Inferior parietal cortex (tissue), 1 donor: ENCODE data around the gene ACVR1B.
A peak's percentile ranks its signal among the peaks of the same experiment; 100 is the strongest.

Experiments used
- DNase-seq: peaks from one replicate; pipeline ENCODE4 v3.0.0-alpha.2; 2016; ENCODE audit errors: extremely low spot score

ACVR1B gene

DNA sequence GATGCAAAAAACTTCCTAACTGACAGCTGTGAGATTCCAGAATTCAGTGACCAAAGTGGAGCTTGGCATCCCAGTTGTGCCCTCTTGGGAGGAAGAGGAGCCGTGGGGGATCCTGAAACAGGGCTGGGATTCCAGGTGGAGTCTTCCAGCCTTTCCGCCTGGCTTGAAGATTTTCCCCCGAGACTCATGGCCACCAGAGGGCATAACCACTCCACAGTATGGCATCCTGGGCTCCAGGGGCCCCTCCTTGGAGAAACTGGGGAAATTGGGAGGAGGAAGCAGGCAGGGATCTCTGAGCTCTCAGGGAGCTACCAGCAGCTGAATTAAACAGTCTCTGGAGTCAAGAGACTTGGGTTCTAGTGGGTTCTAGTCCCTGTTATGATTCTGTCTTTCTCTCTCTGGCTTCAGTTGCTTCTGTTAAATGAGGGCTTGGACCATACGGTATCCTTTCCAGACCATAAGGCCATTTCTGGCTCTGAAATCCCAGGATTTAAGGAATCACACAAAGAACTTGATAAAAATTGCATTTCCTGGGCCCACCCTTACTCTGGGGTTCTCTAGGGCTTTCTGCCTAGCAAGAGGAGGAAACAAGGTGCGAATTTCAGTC lies 52.6 kb downstream of the ACVR1B start:
- DNase-seq, result peak; percentile 88

DNA sequence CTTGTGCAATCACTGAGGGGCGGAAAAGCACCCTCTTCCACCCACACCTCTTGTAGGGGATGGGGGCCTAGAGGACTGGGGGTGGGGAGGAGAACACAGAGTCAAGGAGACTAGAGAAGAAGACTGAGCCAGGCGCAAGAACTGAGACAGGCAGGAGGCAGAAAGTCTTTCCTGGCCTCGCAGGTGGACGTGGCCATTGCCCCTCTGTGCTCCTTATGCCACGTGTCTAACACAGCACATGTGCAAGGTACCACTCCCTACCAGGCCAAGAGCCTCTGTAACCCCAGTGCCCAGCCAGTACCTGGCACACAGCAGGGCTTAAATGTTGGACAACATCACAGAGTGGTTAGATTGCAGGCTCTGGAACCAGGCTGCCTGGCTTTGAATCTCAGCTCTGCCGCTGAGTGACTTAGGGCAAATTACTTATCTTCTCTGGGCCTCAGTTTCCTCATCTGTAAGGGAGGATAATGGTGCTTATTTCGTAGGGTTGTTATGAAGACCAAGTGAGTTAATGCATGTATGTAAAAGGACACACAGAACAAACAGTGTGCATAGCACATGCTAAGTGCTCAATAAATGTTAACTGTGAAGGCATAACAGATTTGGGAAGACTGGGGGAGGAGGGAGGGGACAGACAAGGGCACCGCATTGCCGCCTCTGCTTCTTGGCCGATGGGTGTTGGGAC lies 53.9 kb downstream of the ACVR1B start:
- no peak for DNase-seq

DNA sequence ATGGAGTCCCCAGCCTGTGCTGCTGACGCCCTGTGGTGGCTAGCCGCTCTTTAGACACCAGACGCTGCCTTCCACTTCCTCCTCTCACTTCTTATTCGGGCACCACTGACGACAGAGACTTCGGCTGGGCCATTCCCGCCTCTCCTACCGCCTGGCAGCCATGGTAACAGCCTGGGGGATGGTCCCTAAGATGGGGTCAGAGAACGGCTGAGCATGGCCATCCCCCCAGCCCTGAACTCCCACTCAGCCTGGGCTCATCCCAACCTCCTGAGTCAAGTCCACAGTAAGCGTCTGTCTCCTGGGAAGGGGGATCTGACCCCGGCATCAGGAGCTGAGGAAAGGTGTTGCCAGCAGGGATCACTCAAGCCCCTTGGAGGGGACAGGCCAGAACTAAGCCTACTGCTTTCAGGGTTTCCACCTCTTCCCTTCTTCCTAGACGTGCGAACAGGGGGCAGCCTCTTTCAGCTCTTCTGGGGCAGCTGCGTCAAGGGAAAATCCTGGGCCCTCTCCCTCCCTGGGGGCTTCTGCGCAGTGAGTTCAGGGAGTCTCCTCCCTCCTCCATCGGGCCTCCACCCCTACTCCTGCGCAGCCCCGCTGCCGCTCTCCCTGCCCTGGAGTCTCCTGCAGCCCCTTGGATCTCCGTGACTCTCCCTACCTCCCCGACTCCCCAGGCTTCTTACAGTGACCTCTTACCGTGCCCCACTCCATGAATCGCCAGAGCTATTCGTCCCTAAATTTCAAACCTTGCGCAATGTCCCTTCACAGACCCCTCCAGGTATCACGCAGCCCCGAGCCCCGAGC lies 54.6 kb downstream of the ACVR1B start:
- DNase-seq, result no peak

DNA sequence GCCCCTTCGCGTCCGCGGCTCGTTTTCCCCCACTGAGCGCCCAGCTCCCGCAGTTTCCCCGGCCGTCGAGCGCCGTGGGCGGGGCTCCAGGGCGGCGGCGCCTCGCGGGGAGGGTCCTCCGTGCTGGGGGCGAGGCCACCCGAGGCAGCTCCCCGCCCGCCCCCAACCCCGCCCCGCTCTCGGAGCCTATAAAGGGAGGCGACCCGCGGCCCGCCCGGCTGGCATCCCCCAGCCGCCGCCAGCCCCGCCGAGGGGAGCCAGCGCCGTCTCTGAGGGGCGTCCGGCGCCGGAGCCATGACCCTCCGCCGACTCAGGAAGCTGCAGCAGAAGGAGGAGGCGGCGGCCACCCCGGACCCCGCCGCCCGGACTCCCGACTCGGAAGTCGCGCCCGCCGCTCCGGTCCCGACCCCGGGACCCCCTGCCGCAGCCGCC lies 55.2 kb downstream of the ACVR1B start, which contains the start of gene TAMALIN:
TSS of gene TAMALIN (plus strand) at position 221 of the 432 bp plus-strand sequence. CDS start at position 295, 74 bp downstream.
- no peak for DNase-seq

DNA sequence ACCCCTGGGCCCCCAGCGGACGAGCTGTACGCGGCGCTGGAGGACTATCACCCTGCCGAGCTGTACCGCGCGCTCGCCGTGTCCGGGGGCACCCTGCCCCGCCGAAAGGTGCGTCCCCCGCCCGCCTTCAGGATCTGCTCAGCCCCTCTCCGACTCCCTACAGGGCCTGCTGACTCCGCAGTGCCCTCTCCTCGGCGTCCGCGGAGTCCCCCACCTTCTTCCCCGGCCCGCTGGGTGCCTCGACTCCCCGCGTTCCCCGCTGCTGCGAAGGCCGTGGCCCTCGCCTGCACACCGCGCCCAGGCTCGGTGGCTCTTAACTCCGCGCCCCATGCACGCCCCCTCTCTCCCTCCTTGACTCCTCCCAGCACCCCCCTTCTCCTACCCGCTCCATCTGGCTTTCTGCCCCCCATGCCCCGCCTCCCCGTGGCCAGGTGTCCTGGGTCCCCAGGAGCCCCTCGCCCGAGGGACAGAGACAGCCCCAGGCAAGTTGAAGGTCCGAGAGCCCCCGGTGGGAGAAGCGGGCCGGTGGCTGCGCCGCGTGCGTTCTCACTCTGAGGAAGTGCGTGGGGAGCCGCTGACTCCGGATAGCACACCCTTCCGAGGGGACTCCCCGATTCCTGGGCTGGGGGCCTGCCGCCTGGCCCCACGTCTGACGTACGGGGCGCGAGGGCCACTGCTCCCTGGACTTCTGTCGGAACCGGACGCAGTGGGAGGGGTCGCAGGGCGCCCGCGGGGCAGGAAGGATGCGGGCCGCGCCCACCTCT lies 55.8 kb downstream of the ACVR1B start:
- DNase-seq, result no peak

DNA sequence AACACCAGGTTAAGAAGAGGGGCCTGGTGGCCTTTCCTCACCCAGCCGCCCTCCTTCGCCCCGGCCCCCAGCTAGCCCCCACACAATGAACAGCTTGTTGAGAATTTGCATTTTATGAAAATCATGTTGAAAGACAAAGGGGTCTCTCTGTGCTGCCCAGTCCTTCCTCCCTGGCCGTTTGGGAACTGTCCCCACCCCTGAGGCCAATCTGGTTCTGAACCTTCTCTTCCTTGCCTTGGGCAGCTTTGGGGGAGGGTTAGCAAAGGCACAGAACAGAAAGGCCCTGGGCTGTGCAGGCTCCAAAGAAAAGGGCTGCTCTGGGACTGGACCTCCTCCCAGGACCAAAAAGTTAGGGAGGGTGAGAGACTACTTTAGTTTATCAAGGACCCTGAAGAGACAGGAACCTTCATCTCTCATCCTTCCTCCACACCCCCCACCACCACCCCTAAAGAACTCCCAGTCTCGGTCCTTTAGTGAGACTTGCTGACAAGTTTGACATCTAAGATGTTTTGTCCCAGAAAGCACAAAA lies 56.5 kb downstream of the ACVR1B start:
- no peak for DNase-seq

DNA sequence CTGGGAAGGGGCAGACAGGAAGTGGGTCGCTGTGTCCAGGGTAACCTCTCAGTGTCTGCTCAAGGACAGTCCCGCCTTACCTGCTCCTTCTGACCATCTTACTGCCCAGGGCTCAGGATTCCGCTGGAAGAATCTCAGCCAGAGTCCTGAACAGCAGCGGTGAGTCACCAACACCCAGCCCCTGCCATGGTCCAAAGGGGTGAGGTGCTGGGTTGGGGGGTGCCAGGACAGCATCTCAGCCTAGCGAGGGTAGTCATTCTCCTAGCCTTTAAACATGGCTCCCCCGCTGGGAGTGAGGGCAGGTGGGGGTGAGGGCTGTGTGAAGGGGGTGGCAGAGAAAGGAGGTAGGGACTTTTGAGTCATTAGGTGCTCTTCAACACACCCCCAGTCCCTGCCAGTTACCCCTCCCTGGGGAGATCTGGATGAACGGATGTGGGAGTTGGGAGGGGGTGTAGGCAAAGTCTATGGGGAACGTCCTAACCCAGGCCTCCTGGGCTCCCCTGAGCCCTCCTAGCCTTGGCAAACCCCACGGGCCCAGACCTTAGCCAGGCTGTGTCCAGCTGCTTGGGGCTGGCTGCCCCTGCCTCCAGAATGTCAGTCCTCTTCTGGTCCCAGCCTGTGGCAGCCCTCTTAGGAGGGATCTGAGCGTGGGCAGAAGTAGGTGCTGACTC lies 57.7 kb downstream of the ACVR1B start:
- no peak for DNase-seq

DNA sequence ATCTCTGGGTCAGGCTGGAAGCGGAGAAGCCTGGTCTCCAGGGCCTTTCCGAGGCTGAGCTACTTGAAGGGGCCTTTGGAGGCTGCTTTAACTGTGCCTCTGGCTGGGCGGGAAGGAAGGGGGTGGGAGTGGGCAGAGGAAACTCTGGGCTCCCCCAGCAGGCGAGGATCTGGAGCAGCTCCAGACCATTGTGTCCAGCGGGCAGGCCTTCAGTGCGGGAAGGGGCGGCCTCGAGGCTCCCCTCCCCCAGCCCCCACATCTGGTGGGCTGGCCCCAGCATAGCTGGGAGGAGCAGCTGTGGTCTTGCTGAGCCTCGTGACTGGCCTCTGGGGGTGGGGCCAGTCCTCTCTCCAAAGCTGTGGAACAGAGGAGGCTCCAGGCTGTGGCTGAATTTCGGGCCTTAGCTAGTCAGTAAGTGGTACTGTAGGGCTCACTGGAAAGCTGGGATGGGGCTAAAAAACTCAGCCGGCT lies 58.7 kb downstream of the ACVR1B start:
- DNase-seq, result peak; percentile 72

DNA sequence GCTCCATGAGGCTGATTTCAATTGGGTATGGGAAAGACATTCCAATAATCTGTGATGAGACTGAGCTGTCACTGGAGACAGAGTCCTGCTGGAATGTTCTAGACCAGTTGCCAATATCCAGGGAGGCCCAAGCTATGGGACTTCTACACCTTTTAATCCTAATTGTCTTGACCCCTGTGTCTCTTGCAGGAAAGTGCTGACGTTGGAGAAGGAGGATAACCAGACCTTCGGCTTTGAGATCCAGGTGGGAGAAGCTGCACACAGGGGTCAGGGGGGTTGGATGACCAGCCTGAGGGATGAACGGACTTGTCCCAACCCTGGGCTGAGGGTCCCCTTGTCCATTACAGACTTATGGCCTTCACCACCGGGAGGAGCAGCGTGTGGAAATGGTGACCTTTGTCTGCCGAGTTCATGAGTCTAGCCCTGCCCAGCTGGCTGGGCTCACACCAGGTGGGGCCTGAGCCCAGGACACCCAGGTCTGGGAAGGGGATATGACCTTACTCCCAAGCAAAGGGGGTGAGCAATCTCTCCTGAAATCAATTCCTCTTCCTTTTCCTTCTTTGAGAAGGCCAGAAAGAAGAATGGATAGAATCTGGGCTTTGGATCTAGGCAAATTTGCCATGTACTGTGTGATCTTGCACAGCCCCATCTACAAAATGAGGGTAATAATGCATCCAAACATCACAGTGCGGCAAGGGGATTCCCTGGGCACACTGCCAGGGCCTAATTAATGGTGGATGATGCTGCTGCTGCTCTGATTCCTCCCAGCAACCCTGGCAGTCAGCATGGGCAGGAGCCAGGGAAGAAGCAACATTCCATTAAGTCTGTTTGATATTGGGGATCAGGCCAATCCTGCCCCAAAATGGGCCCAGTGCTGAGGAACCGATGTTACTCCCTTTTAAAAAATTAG lies 59.4 kb downstream of the ACVR1B start:
- DNase-seq, result no peak

DNA sequence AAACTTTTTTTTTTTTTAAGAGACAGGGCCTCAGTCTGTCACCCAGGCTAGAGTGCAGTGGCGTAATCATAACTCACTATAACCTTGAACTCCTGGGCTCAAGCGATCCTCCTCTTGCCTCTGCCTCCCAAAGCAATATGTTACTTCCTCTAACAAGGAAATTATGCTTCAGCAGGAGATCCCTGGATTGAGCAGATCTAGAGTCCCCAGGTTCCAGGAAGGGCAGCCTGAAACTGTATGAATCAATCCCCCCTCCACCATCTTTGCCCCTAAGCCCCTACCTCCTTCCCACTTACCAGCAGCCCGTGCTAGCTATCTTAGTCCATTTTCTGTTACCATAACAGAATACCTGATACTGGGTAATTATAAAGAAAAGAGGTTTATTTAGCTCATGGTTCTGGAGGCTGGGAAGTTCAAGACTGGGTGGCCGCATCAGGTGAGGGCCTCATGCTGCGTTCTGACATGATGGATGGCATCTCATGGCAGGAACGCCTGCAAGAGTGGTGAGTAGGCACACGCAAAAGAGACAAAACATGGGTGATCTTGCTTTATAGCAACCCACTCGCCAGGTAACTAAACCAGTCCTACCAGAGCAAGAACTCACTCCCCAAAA lies 60.2 kb downstream of the ACVR1B start:
- no peak for DNase-seq

DNA sequence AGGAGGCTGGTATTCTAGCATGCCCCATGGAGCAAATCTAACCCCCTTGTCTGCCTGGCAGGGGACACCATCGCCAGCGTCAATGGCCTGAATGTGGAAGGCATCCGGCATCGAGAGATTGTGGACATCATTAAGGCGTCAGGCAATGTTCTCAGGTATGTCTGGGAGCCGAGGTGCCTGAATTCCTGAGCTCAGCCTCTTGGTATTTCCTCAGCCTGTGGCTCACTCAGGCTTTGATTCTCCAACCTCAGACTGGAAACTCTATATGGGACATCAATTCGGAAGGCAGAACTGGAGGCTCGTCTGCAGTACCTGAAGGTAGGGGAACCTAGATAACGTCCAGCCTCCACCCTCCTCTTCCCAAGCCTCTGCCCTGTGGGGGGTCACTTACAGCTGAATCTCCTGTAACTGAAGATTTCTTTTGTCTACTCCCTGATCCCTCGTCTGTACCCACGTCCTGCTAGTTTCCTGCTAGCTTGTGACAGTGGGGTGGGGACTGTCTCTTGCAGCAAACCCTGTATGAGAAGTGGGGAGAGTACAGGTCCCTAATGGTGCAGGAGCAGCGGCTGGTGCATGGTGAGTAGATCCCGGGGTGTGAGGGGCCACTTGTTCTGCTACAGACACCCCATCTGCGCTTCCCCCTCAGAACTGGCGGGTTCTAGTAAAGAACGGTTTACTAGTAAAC lies 62.3 kb downstream of the ACVR1B start:
- DNase-seq, result no peak

DNA sequence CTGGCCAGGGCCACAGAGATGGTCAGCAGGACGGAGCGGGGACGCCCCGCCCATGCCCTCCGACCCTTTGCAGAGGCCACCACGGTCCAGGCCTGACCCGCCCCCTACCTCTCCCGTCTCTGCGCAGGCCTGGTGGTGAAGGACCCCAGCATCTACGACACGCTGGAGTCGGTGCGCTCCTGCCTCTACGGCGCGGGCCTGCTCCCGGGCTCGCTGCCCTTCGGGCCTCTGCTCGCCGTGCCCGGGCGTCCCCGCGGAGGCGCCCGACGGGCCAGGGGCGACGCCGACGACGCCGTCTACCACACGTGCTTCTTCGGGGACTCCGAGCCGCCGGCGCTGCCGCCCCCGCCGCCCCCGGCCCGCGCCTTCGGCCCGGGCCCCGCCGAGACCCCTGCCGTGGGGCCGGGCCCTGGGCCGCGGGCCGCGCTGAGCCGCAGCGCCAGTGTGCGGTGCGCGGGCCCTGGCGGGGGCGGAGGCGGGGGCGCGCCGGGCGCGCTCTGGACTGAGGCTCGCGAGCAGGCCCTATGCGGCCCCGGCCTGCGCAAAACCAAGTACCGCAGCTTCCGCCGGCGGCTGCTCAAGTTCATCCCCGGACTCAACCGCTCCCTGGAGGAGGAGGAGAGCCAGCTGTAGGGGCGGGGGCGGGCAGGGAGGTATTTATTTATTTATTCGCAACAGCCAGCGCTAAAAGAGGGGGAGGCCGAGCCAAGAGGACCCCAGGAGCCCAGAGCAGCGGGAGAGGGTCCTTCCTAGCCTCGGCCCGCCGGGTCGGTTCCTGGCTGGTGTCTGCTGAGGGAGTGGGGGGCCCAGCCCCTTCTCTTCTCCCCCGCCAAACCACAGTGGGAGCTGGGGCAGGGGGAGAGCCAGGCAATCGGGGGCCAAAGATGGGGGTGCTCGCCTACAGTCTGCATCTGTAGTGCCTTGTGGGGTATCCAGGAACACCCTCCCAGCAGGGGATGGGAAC lies 63.4 kb downstream of the ACVR1B start:
- no peak for DNase-seq

DNA sequence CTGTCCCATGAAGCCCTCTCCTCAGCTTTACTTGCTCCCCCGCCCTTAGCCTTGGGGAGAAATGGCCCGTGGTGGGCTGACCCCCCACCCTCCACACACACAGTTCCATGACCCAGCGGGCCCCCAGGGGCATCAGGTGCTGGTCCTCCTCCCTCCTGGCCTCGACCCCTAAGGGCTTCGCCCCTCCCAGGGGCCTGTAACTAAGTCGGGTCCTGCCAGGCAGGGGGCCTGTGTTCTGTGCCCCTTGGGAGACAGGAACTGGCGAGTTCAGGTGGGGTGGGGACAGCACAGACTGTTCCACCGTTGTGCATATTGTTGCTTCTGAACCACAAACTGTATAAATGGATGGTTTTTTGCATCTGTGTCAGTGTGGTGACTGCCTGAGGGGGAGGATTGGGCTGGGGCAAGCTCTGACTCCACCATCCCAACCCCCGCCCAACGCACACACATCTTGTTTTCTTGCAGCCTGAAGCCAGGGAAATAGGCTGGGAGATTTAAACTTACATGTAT lies 64.1 kb downstream of the ACVR1B start:
- DNase-seq, result no peak

DNA sequence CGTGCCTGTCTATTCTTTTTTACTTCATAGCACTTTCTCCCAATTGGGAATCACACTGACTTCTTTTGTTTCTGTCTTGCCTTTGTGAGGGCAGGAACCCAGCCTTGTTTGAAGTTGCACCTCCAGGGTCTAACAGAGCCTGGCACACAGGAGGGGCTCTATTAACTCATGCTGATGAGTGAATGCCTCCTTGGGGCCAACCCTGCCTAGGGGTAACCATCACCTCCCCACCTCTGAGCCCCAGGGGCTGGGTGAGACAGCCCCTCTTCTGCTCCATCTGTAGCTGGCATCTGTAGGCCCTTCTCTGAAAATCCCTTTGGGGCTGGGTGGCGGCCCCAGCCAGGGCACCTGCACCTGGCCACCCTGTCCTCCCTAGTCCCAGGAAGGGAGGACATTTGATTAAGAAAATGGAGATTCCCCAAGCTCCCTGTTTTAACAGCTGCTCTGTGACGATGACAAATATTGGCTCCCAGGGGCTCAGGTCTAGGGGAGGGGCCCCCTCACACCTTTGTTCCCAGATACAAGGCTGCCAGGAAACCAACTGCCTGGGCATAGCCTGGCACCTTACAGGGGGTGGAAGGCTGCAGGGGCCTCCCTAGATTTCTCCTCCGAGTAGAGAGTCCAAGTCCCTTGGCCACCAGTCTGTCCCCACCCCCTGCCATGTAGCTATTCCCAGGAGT lies 67.1 kb downstream of the ACVR1B start:
- DNase-seq, result no peak

DNA sequence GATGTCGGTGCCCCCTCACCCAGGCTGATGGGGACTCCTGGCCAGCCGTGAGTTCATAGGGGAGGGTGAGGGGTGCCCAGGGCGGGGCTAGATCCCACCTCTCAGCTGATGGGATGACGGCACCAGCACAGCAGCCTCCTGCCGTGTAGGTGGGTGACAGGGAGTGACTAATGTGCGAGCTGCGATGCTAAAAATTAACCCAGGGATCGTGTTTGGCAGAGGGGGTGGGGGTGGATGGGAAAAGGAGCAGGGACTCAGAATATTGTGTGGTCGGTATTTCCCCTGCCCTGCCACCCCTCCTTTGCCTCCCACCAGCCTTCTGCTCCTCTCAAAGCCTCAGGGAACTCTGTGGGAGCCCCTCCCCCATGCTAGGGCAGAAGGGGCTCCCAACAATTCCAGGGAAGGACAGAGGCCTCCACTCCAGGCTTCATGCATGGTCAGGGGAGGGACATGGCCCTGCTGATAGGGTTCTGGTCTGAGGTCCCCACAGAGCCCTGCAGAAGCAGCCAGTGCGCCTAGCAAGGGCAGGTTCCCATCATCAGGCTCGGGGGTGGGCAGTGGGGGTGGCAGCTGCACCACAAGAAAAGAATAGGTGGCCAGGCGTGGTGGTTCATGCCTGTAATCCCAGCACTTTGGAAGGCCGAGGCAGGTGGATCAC lies 67.7 kb downstream of the ACVR1B start:
- DNase-seq, result no peak
